Neural crest cell (in vitro differentiated cells): Measurements from ENCODE around the gene POTEG. TPM values are rescaled to one million over a fixed set of nuclear protein-coding genes. Genes with fewer than 3 reads are reported as not detected.
"Not testable (repeated sequence)": the region's sequence is repeated elsewhere in the genome, so short reads cannot be mapped to it uniquely, and the experiment has no call there.

Experiments used
- DNase-seq: peaks from one replicate; pipeline ENCODE4 v3.0.0; 2021; ENCODE audit warnings: low read depth, mixed read lengths, low spot score
- H3K27ac Mint-ChIP-seq: one replicate; pipeline ENCODE4 v1.8.0; 2021; ENCODE audit warnings: mild to moderate bottlenecking, mixed read lengths; ENCODE audit not compliant: unreplicated experiment
- H3K27me3 Mint-ChIP-seq: 2 replicates; pipeline ENCODE4 v1.8.0; 2021; ENCODE audit warnings: low read depth, mild to moderate bottlenecking, mixed read lengths
- H3K36me3 Mint-ChIP-seq: 2 replicates; pipeline ENCODE4 v1.8.0; 2021; ENCODE audit warnings: low read depth, mild to moderate bottlenecking, mixed read lengths
- H3K4me1 Mint-ChIP-seq: 2 replicates; pipeline ENCODE4 v1.8.0; 2021; ENCODE audit warnings: mixed read lengths
- H3K4me3 Mint-ChIP-seq: one replicate; pipeline ENCODE4 v1.8.0; 2021; ENCODE audit warnings: mild to moderate bottlenecking, mixed read lengths
- H3K9me3 Mint-ChIP-seq: 2 replicates; pipeline ENCODE4 v1.8.0; 2021; ENCODE audit warnings: mixed read lengths
- total RNA-seq: library from RNA; stranded (reverse); gene quantifications from 2 replicates; pipeline ENCODE4 v1.2.1, GENCODE V29; 2021

The POTEG gene
- total RNA-seq, 1 donor from 2014 or later = not detected

DNA sequence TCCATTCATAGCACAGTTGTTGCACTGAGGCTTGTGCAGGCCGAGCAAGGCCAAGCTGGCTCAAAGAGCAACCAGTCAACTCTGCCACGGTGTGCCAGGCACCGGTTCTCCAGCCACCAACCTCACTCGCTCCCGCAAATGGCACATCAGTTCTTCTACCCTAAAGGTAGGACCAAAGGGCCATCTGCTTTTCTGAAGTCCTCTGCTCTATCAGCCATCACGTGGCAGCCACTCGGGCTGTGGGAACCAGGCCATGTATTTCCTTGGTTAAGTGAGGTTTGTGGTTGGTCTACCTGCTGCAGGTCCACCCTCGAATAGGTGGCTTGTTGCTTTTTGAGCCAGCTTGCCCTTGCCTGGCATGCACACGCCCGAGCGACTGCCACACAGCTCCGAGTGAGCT is 39.4 kb downstream of the POTEG start:
- not testable (repeated sequence) for H3K4me3 Mint-ChIP-seq, H3K27me3 Mint-ChIP-seq, H3K36me3 Mint-ChIP-seq, H3K27ac Mint-ChIP-seq, H3K4me1 Mint-ChIP-seq, DNase-seq, H3K9me3 Mint-ChIP-seq

DNA sequence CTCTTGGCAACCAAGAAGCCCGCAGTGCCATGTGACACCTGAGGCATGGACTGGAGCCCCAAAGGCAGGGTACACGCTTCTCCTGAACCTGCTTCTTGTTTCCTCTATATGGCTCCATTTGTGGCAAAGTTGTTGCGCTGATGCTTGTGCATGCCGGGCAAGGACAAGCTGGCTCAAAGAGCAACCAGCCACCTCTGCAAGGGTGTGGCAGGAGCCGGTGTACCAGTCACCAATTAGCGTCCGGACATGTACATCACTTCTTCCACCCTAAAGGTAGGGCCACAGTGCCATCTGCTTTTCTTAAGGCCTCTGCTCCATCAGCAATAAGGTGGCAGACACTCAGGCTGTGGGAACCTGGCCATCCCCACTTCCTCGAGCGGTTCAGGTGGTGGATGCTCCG is 43.9 kb downstream of the POTEG start:
- H3K27ac Mint-ChIP-seq, DNase-seq, H3K27me3 Mint-ChIP-seq, H3K36me3 Mint-ChIP-seq, H3K9me3 Mint-ChIP-seq, H3K4me3 Mint-ChIP-seq, H3K4me1 Mint-ChIP-seq: not testable (repeated sequence)

DNA sequence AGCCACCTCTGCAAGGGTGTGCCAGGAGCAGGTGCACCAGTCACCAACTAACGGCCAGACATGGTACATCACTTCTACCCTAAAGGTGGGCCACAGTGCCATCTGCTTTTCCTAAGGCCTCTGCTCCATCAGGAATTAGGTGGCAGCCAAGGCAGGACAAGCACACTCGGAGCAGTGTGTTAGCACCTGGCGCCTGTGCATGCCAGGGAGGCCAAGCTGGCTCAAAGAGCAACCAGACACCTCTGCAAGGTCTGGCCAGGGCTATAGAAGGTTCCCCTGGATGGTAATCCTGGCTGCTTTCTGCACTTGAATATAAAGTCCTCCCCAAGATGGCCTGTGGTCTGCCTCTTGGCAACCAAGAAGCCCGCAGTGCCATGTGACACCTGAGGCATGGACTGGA is 45.4 kb downstream of the POTEG start:
- not testable (repeated sequence) for H3K27me3 Mint-ChIP-seq, DNase-seq, H3K4me1 Mint-ChIP-seq, H3K9me3 Mint-ChIP-seq, H3K27ac Mint-ChIP-seq, H3K4me3 Mint-ChIP-seq, H3K36me3 Mint-ChIP-seq

DNA sequence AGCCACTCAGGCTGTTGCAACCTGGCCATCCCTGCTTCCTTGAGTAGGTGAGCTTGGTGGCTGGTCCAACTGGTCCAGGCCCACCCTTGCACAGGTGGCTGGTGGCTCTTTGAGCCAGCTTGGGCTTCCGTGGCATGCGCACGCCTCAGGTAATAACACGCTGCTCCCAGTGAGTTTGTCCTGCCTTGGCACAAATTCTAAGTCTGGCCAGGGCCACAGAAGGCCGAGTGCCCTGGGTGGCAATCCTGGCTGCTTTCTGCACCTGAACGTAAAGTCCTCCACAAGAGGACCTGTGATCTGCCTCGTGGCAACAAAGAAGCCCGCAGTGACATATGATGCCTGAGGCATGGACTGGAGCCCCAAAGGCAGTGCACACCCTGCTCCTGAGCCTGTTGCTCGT is 47.1 kb downstream of the POTEG start:
- not testable (repeated sequence) for H3K4me3 Mint-ChIP-seq, H3K27me3 Mint-ChIP-seq, DNase-seq, H3K27ac Mint-ChIP-seq, H3K4me1 Mint-ChIP-seq, H3K9me3 Mint-ChIP-seq, H3K36me3 Mint-ChIP-seq

DNA sequence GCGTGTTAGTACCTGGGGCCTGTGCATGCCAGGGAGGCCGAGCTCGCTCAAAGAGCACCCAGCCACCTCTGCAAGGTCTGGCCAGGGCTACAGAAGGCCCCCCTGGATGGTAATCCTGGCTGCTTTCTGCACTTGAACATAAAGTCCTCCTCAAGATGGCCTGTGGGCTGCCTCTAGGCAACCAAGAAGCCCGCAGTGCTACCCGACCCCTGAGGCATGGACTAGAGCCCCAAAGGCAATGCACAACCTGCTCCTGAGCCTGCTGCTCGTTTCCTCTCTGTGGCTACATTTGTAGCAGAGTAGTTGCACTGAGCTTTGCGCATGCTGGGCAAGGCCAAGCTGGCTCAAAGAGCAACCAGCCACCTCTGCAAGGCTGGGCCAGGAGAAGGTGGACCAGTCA is 47.8 kb downstream of the POTEG start:
- DNase-seq, H3K4me1 Mint-ChIP-seq, H3K4me3 Mint-ChIP-seq, H3K27me3 Mint-ChIP-seq, H3K36me3 Mint-ChIP-seq, H3K9me3 Mint-ChIP-seq, H3K27ac Mint-ChIP-seq: not testable (repeated sequence)

DNA sequence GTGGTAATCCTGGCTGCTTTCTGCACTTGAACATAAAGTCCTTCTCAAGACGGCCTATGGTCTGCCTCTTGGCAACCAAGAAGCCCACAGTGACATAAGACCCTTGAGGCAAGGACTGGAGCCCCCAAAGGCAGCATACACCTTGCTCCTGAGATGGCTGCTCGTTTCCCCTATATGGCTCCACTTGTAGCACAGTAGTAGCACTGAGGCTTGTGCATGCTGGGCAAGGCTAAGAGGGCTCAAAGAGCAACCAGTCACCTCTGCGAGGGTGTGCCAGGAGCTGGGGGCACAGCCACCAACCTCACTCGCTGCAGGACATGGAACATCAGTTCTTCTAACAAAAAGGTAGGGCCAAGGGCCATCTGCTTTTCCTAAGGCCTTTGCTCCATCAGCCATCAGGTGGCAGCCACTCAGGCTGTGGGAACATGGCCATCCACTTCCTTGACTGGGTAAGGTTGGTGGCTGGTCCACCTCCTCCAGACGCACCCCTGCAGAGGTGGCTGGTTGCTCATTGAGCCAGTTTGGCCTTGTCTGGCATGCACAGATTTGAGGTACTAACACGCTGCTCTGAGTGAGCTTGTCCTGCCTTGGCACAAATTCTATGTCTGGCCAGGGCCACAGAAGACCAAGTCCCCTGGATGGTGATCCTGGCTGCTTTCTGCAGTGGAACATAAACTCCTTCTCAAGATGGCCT is 49.9 kb downstream of the POTEG start:
- not testable (repeated sequence) for H3K27me3 Mint-ChIP-seq, H3K36me3 Mint-ChIP-seq, H3K4me1 Mint-ChIP-seq, H3K9me3 Mint-ChIP-seq, H3K4me3 Mint-ChIP-seq, H3K27ac Mint-ChIP-seq, DNase-seq

DNA sequence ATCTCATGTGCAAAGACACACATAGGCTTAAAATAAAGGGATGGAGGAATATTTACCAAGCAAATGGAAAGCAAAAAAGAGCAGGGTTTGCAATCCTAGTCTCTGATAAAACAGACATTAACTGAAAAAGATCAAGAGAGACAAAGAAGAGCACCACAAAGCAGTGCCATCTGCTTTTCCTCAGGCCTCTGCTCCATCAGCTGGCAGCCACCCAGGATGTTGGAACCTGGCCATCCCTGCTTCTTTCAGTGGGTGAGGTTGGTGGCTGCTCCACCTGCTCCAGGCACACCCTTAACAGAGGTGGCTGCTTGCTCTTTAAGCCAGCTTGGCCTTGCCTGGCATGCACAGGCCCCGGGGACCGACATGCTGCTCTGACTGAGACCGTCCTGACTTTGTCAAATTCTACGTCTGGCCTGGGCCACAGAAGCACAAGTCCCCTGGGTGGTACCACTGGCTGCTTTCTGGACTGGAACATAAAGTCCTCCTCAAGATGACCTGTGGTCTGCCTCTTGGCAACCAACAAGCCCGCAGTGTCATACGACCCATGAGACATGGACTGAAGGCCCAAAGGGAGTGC is 51.0 kb downstream of the POTEG start:
- not testable (repeated sequence) for DNase-seq, H3K27ac Mint-ChIP-seq, H3K36me3 Mint-ChIP-seq, H3K9me3 Mint-ChIP-seq, H3K4me1 Mint-ChIP-seq, H3K4me3 Mint-ChIP-seq, H3K27me3 Mint-ChIP-seq

DNA sequence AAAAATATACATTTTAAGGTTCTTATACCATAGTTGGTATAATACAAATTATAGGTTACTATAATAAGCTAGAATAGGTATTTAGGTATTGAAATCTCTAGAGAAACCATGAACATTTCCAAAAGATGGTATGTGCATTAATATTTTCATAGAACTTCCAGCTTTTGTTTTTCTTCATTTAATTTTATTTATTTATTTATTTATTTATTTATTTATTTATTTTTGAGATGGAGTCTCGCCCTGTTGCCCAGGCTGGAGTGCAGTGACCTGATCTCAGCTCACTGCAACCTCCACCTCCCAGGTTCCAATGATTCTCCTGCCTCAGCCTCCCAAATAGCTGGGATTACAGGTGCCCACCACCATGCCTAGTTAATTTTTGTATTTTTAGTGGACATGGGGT is 54.0 kb downstream of the POTEG start:
- not testable (repeated sequence) for H3K9me3 Mint-ChIP-seq, DNase-seq, H3K36me3 Mint-ChIP-seq

DNA sequence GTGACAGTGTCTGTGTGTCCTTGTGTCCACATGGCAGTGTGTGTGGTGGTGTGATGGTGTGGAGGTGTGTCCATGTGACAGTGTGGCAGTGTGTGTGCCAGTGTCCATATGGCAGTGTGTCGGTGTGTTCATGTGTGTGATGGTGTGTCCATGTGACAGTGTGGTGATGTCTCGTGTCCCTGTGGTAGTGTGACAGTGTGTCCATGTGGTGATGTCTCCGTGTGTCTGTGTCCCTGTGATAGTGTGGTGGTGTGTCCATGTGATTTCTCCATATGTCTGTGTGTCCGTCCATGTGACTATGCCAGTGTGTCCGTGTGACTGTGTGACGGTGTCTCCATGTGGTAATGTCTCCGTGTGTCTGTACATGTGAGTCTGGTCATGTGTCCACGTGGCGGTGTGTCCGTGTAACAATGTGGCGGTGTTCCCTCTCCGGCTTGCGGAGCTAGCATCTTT is 59.7 kb downstream of the POTEG start:
- not testable (repeated sequence) for H3K4me3 Mint-ChIP-seq, H3K27ac Mint-ChIP-seq, H3K36me3 Mint-ChIP-seq, H3K9me3 Mint-ChIP-seq, DNase-seq, H3K27me3 Mint-ChIP-seq, H3K4me1 Mint-ChIP-seq

More for the DNA sequence above, 54.0 kb downstream of the POTEG start:
- H3K27me3 Mint-ChIP-seq, H3K4me1 Mint-ChIP-seq, H3K27ac Mint-ChIP-seq, H3K4me3 Mint-ChIP-seq: not testable (repeated sequence)

DNA sequence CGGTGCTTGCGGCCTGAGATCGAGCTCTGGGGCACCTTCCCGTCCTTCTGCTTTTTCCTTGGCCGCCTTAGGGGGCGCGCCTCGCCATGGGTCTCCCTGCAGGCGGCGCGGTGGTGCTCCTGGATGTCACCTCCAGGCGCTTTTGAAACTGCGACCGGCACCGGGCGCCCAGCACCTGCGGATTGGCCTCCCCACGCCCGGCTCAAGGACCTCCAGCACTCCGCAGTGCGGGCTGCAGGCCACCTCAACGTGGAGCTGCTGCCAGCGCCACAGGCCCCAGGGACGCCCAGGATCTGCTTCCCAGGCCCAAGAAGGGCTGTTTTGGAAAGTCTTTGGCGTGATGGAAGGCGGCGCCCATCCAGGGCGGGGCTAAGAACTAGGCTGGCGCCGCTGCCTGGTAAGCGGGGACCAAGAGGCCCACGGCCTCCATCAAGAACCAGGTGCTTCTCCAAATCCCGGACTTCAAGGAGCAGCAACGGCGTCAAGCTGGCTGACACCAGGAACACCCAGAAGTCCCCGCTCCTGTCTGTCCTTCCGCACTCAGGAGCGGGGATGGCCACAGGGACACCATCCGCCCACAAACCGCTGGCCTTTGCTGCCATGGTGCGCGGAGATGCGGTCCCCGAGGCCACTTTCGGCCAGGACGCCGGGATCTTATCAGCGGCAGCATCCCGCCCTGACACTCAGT is 61.2 kb downstream of the POTEG start:
- not testable (repeated sequence) for DNase-seq, H3K4me1 Mint-ChIP-seq

DNA sequence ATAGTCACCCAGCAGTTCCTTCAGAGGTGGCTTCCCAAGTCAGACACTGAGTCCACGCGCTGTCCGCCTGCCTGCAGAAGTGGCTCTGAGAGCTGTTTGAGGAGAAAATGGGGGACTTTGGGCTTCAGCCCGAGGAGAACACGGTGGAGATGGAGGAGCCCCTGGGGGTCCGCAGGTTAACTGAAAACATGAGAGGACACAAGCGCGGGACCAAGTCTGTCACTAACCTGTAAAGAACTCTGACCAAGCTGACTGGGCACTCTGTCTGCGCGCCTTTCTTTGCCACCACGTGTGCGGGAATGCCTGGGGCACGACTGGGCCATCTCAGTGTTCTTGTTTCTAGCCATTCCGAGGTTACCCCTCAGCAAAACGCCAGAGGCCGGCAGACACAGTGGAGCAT is 62.4 kb downstream of the POTEG start:
- not testable (repeated sequence) for H3K4me3 Mint-ChIP-seq, H3K27me3 Mint-ChIP-seq, H3K9me3 Mint-ChIP-seq, H3K4me1 Mint-ChIP-seq, H3K36me3 Mint-ChIP-seq, DNase-seq, H3K27ac Mint-ChIP-seq

More for the DNA sequence above, 61.2 kb downstream of the POTEG start:
- H3K27me3 Mint-ChIP-seq, H3K27ac Mint-ChIP-seq, H3K4me3 Mint-ChIP-seq, H3K9me3 Mint-ChIP-seq, H3K36me3 Mint-ChIP-seq: not testable (repeated sequence)

DNA sequence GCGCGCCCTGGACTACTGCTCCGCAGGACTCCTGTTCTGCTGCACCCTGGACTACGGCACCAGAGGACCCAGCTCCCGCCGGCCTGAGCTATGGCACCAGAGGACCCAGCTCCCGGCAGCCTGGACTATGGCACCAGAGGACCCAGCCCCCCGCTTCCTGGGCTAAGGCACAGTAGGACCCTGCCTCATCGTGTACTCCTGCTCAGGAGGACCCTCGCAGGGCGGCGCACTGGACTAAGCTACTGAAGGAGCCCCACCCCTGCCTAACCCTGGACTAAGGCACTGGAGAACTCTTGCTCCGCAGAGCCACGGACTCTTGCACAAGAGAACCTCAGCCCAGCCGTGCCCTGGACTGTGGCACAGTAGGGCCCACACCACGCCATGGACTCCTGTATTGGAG is 71.3 kb downstream of the POTEG start:
- H3K27ac Mint-ChIP-seq, H3K9me3 Mint-ChIP-seq, DNase-seq, H3K27me3 Mint-ChIP-seq, H3K4me1 Mint-ChIP-seq, H3K36me3 Mint-ChIP-seq, H3K4me3 Mint-ChIP-seq: not testable (repeated sequence)

DNA sequence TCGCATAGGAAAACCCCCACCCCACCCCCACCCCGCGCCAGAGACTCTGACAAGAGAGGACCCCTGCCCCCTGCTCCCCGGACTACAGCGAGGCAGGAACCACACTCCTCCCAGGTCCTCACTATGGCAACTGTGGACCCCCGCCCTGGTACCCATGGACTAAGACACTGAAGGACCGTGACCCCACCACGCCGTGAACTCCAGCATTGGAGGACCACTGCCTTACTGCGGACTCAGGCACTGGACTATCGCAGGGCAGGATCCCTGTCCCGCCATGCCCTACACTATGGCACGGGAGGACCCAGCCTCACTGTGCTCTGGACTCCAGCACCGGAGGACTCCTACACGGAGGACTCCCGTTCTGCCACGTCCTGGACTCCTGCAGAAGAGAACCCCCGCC is 71.8 kb downstream of the POTEG start:
- not testable (repeated sequence) for H3K27ac Mint-ChIP-seq, H3K36me3 Mint-ChIP-seq, DNase-seq, H3K9me3 Mint-ChIP-seq, H3K27me3 Mint-ChIP-seq, H3K4me3 Mint-ChIP-seq, H3K4me1 Mint-ChIP-seq
